Activated CD8-positive, alpha-beta memory T cell treated with anti-CD3 and anti-CD28 coated beads, Interleukin-2, amount 50 U/mL, for 1 hour (primary cell): ENCODE measurements around the gene ZNF229.
"Not testable (repeated sequence)": the region's sequence is repeated elsewhere in the genome, so short reads cannot be mapped to it uniquely, and the experiment has no call there.

Source experiments
- DNase-seq: peaks from one replicate; pipeline ENCODE4 v3.0.0-alpha.2; 2020; ENCODE audit errors: extremely low read depth

The ZNF229 gene

GRCh38 chr19:44447916-44448674 is at the start of gene ZNF229:
Gene ZNF229, minus strand, starts transcription at chr19:44448472. Its CDS starts 5,625 bp downstream, at chr19:44442847.
- peak; percentile 39 for DNase-seq

- DNase-seq = no peak
These were observed 48.4 kb upstream of the ZNF229 start for GRCh38 chr19:44496711-44497110.

- no peak for DNase-seq
These were observed 28.5 kb upstream of the ZNF229 start for GRCh38 chr19:44476559-44477408.

- DNase-seq = not testable (repeated sequence)
These were observed 20.5 kb upstream of the ZNF229 start for GRCh38 chr19:44468730-44469129.

- DNase-seq = not testable (repeated sequence)
These were observed 14.5 kb upstream of the ZNF229 start for GRCh38 chr19:44462600-44463286.

GRCh38 chr19:44456016-44456415 is 7.7 kb upstream of the ZNF229 start:
- not testable (repeated sequence) for DNase-seq

GRCh38 chr19:44455100-44455499 is 6.8 kb upstream of the ZNF229 start:
- no peak for DNase-seq

- DNase-seq = no peak
These were observed 4.1 kb upstream of the ZNF229 start for GRCh38 chr19:44452367-44452766.

- no peak for DNase-seq
These were observed 3.4 kb upstream of the ZNF229 start for GRCh38 chr19:44451687-44452086.

GRCh38 chr19:44438441-44438840 is 9.8 kb downstream of the ZNF229 start:
- DNase-seq = no peak

GRCh38 chr19:44435441-44435840 is 12.8 kb downstream of the ZNF229 start:
- DNase-seq = no peak

GRCh38 chr19:44430956-44431355 is 17.3 kb downstream of the ZNF229 start:
- DNase-seq = no peak

- not testable (repeated sequence) for DNase-seq
These were observed 32.7 kb downstream of the ZNF229 start for GRCh38 chr19:44415553-44415952.

- DNase-seq = peak; percentile 27
These were observed 46.8 kb downstream of the ZNF229 start, which contains the start of gene ZNF285 for GRCh38 chr19:44401139-44402115. Gene ZNF285, minus strand, starts transcription at chr19:44401608. Its CDS starts 4,395 bp downstream, at chr19:44397213.

GRCh38 chr19:44389268-44389667 is 59.0 kb downstream of the ZNF229 start:
- DNase-seq = not testable (repeated sequence)
